Measurements from ENCODE around the gene OR5H2. TPM values are rescaled to one million over a fixed set of nuclear protein-coding genes. Genes with fewer than 3 reads are reported as not detected.
"Not testable (repeated sequence)": the region's sequence is repeated elsewhere in the genome, so short reads cannot be mapped to it uniquely, and the experiment has no call there.

The OR5H2 gene
- total RNA-seq: not detected

GRCh38 chr3:98282205-98282604, at the start of gene OR5H2:
TSS of gene OR5H2 (plus strand) at chr3:98282505. CDS start at chr3:98282903, 398 bp downstream.
- Mint-ChIP-seq H3K27me3 (no peaks in the 10 kb centered on the region), H3K27ac (no peak within 1 kb of the TSS), H3K36me3 (no peaks in the 10 kb centered on the region), H3K4me1 (peaks cover 8% of the 10 kb centered on the region), H3K4me3 (no peak within 1 kb of the TSS), H3K9me3 (ENCODE audit: low read depth) (no peaks in the 10 kb centered on the region)
- ATAC-seq (no peak), DNase-seq (no peak)
- CTCF ChIA-PET: no interaction called here

GRCh38 chr3:98233468-98233867, 48.8 kb upstream of the OR5H2 start:
- Mint-ChIP-seq H3K4me1 (peaks cover 2% of the 10 kb centered on the region), H3K27ac (no peak overlapping the region), H3K4me3 (no peak overlapping the region), H3K9me3 (ENCODE audit: low read depth) (no peaks in the 10 kb centered on the region), H3K27me3 (peaks cover 13% of the 10 kb centered on the region), H3K36me3 (no peaks in the 10 kb centered on the region)
- DNase-seq: no peak
- CTCF ChIA-PET: no interaction called here
- ATAC-seq: no peak

- ATAC-seq (no peak), DNase-seq (no peak)
- H3K4me1 Mint-ChIP-seq: no peaks in the 10 kb centered on the region
- H3K27me3 Mint-ChIP-seq: peaks cover 10% of the 10 kb centered on the region
- H3K4me3 Mint-ChIP-seq: no peak overlapping the region
- H3K27ac Mint-ChIP-seq: no peak overlapping the region
- no peaks in the 10 kb centered on the region for H3K9me3 Mint-ChIP-seq (ENCODE audit: low read depth)
- CTCF ChIA-PET: no interaction called here
- no peaks in the 10 kb centered on the region for H3K36me3 Mint-ChIP-seq
These were observed 42.2 kb upstream of the OR5H2 start for GRCh38 chr3:98240131-98240530.

- Mint-ChIP-seq H3K27me3 (peaks cover 5% of the 10 kb centered on the region), H3K4me1 (no peaks in the 10 kb centered on the region), H3K9me3 (ENCODE audit: low read depth) (no peaks in the 10 kb centered on the region), H3K27ac (no peak overlapping the region), H3K36me3 (no peaks in the 10 kb centered on the region), H3K4me3 (no peak overlapping the region)
- ATAC-seq (no peak), DNase-seq (no peak)
- CTCF ChIA-PET: no interaction called here
These were observed 40.1 kb upstream of the OR5H2 start for GRCh38 chr3:98242155-98242554.

GRCh38 chr3:98243843-98244242, 38.5 kb upstream of the OR5H2 start:
- Mint-ChIP-seq H3K27me3 (peaks cover 5% of the 10 kb centered on the region), H3K4me1 (no peaks in the 10 kb centered on the region), H3K27ac (no peak overlapping the region), H3K4me3 (no peak overlapping the region), H3K36me3 (no peaks in the 10 kb centered on the region), H3K9me3 (ENCODE audit: low read depth) (no peaks in the 10 kb centered on the region)
- ATAC-seq (no peak), DNase-seq (no peak)
- CTCF ChIA-PET: no interaction called here

GRCh38 chr3:98246142-98246541, 36.2 kb upstream of the OR5H2 start:
- H3K9me3 Mint-ChIP-seq (ENCODE audit: low read depth): no peaks in the 10 kb centered on the region
- no peak overlapping the region for H3K4me3 Mint-ChIP-seq
- no peaks in the 10 kb centered on the region for H3K36me3 Mint-ChIP-seq
- H3K27me3 Mint-ChIP-seq: peaks cover 2% of the 10 kb centered on the region
- no peaks in the 10 kb centered on the region for H3K4me1 Mint-ChIP-seq
- ATAC-seq: no peak
- H3K27ac Mint-ChIP-seq: no peak overlapping the region
- CTCF ChIA-PET: no interaction called here
- DNase-seq: no peak

- H3K27ac Mint-ChIP-seq; CTCF ChIA-PET; H3K9me3 Mint-ChIP-seq (ENCODE audit: low read depth); ATAC-seq; H3K36me3 Mint-ChIP-seq; DNase-seq; H3K27me3 Mint-ChIP-seq; H3K4me3 Mint-ChIP-seq; H3K4me1 Mint-ChIP-seq: not testable (repeated sequence)
These were observed 26.3 kb upstream of the OR5H2 start for GRCh38 chr3:98256026-98256425.

GRCh38 chr3:98259707-98260106, 22.6 kb upstream of the OR5H2 start:
- Mint-ChIP-seq H3K36me3 (no peaks in the 10 kb centered on the region), H3K4me1 (no peaks in the 10 kb centered on the region), H3K4me3 (no peak overlapping the region), H3K9me3 (ENCODE audit: low read depth) (no peaks in the 10 kb centered on the region), H3K27me3 (peaks cover 6% of the 10 kb centered on the region), H3K27ac (no peak overlapping the region)
- ATAC-seq: no peak
- no peak for DNase-seq
- CTCF ChIA-PET: no interaction called here

- Mint-ChIP-seq H3K27ac (no peak overlapping the region), H3K4me3 (no peak overlapping the region), H3K9me3 (ENCODE audit: low read depth) (no peaks in the 10 kb centered on the region), H3K4me1 (no peaks in the 10 kb centered on the region), H3K36me3 (no peaks in the 10 kb centered on the region), H3K27me3 (peaks cover 8% of the 10 kb centered on the region)
- CTCF ChIA-PET: no interaction called here
- DNase-seq (no peak), ATAC-seq (no peak)
These were observed 20.3 kb upstream of the OR5H2 start for GRCh38 chr3:98262046-98262445.

GRCh38 chr3:98263944-98264343, 18.4 kb upstream of the OR5H2 start, which contains the start of gene OR5H6:
TSS of gene OR5H6 (plus strand) at chr3:98264244. CDS start at chr3:98264333, 89 bp downstream.
- no peak within 1 kb of the TSS for H3K27ac Mint-ChIP-seq
- no peaks in the 10 kb centered on the region for H3K4me1 Mint-ChIP-seq
- CTCF ChIA-PET: no interaction called here
- H3K9me3 Mint-ChIP-seq (ENCODE audit: low read depth): no peaks in the 10 kb centered on the region
- H3K4me3 Mint-ChIP-seq: no peak within 1 kb of the TSS
- no peak for DNase-seq
- ATAC-seq: no peak
- peaks cover 10% of the 10 kb centered on the region for H3K27me3 Mint-ChIP-seq
- no peaks in the 10 kb centered on the region for H3K36me3 Mint-ChIP-seq

GRCh38 chr3:98269846-98270245, 12.5 kb upstream of the OR5H2 start:
- ATAC-seq: no peak
- Mint-ChIP-seq H3K4me1 (no peaks in the 10 kb centered on the region), H3K9me3 (ENCODE audit: low read depth) (peaks cover 8% of the 10 kb centered on the region), H3K4me3 (no peak overlapping the region), H3K27ac (no peak overlapping the region), H3K27me3 (peaks cover 12% of the 10 kb centered on the region), H3K36me3 (no peaks in the 10 kb centered on the region)
- CTCF ChIA-PET: no interaction called here
- no peak for DNase-seq

GRCh38 chr3:98272126-98272525, 10.2 kb upstream of the OR5H2 start:
- CTCF ChIA-PET: no interaction called here
- no peak overlapping the region for H3K4me3 Mint-ChIP-seq
- peaks cover 9% of the 10 kb centered on the region for H3K27me3 Mint-ChIP-seq
- H3K36me3 Mint-ChIP-seq: no peaks in the 10 kb centered on the region
- ATAC-seq (no peak), DNase-seq (no peak)
- peaks cover 8% of the 10 kb centered on the region for H3K9me3 Mint-ChIP-seq (ENCODE audit: low read depth)
- H3K4me1 Mint-ChIP-seq: no peaks in the 10 kb centered on the region
- H3K27ac Mint-ChIP-seq: no peak overlapping the region

- Mint-ChIP-seq H3K36me3 (no peaks in the 10 kb centered on the region), H3K27ac (no peak overlapping the region), H3K4me3 (no peak overlapping the region), H3K9me3 (ENCODE audit: low read depth) (peaks cover 7% of the 10 kb centered on the region), H3K4me1 (peaks cover 8% of the 10 kb centered on the region), H3K27me3 (peaks cover 2% of the 10 kb centered on the region)
- DNase-seq (no peak), ATAC-seq (no peak)
- CTCF ChIA-PET: no interaction called here
These were observed 7.4 kb upstream of the OR5H2 start for GRCh38 chr3:98274914-98275313.

GRCh38 chr3:98290916-98291315, 8.6 kb downstream of the OR5H2 start:
- Mint-ChIP-seq H3K4me3 (no peak overlapping the region), H3K27me3 (peaks cover 2% of the 10 kb centered on the region), H3K36me3 (no peaks in the 10 kb centered on the region), H3K4me1 (no peaks in the 10 kb centered on the region), H3K9me3 (ENCODE audit: low read depth) (no peaks in the 10 kb centered on the region), H3K27ac (no peak overlapping the region)
- DNase-seq: no peak
- ATAC-seq: no peak
- CTCF ChIA-PET: no interaction called here

- Mint-ChIP-seq H3K27ac (no peak overlapping the region), H3K4me3 (no peak overlapping the region), H3K4me1 (no peaks in the 10 kb centered on the region), H3K36me3 (no peaks in the 10 kb centered on the region), H3K27me3 (peaks cover 2% of the 10 kb centered on the region), H3K9me3 (ENCODE audit: low read depth) (no peaks in the 10 kb centered on the region)
- no peak for DNase-seq
- ATAC-seq: no peak
- CTCF ChIA-PET: interaction anchor here (0.5 kb wide), 1 partner anchor 27 kb away, joined by 3 read pairs; no protein-coding TSS in a partner anchor
These were observed 9.1 kb downstream of the OR5H2 start for GRCh38 chr3:98291332-98291957.
